MM.1S (cell line): ENCODE data around the gene SGCG.
A peak's percentile ranks its signal among the peaks of the same experiment; 100 is the strongest.

Experiments
- DNase-seq: peaks from one replicate; pipeline ENCODE4 v3.0.0-alpha.2; 2015
- H2AFZ ChIP-seq: fragments of 300-600 bp; sonication (generic); 2 replicates; pipeline ENCODE4 v1.6.0; 2016; ENCODE audit warnings: antibody characterized with exemption, low read length
- H3F3A ChIP-seq: fragments of 300-600 bp; sonication (generic); 2 replicates; pipeline ENCODE4 v1.6.1; 2016; ENCODE audit warnings: mild to moderate bottlenecking, antibody characterized with exemption, low read length, moderate library complexity, mixed read lengths; ENCODE audit not compliant: insufficient read depth
- H3K27ac ChIP-seq: fragments of 300-600 bp; sonication (generic); 2 replicates; pipeline ENCODE4 v1.5.1; 2016; ENCODE audit warnings: mild to moderate bottlenecking, low read length
- H3K27me3 ChIP-seq: fragments of 300-600 bp; sonication (generic); replicated peaks from 2 replicates; pipeline ENCODE4 v1.6.0; 2016; ENCODE audit warnings: low read length; ENCODE audit not compliant: insufficient read depth
- H3K36me3 ChIP-seq: fragments of 300-600 bp; sonication (generic); replicated peaks from 2 replicates; pipeline ENCODE4 v1.6.1; 2016; ENCODE audit warnings: mild to moderate bottlenecking, low read length, mixed read lengths; ENCODE audit not compliant: insufficient read depth
- H3K4me1 ChIP-seq: fragments of 300-600 bp; sonication (generic); 2 replicates; pipeline ENCODE4 v1.6.1; 2016; ENCODE audit warnings: low read length, mixed read lengths
- H3K4me2 ChIP-seq: fragments of 300-600 bp; sonication (generic); 2 replicates; pipeline ENCODE4 v1.6.0; 2016; ENCODE audit warnings: low read depth, low read length
- H3K4me3 ChIP-seq: fragments of 300-600 bp; sonication (generic); 2 replicates; pipeline ENCODE4 v1.5.1; 2016; ENCODE audit warnings: low read length, mixed read lengths
- H3K79me2 ChIP-seq: fragments of 300-600 bp; sonication (generic); 2 replicates; pipeline ENCODE4 v1.6.1; 2016; ENCODE audit warnings: mixed run types, low read length, mixed read lengths
- H3K9ac ChIP-seq: fragments of 300-600 bp; sonication (generic); 2 replicates; pipeline ENCODE4 v1.6.1; 2016; ENCODE audit warnings: low read length, mixed read lengths
- H3K9me2 ChIP-seq: fragments of 300-600 bp; sonication (generic); replicated peaks from 2 replicates; pipeline ENCODE4 v1.6.1; 2016; ENCODE audit warnings: mild to moderate bottlenecking, low read length, mixed read lengths; ENCODE audit not compliant: insufficient read depth
- H3K9me3 ChIP-seq: fragments of 300-600 bp; sonication (generic); replicated peaks from 2 replicates; pipeline ENCODE4 v1.6.1; 2016; ENCODE audit warnings: mild to moderate bottlenecking, low read length, mixed read lengths; ENCODE audit not compliant: insufficient read depth
- H4K20me1 ChIP-seq: fragments of 300-600 bp; sonication (generic); 2 replicates; pipeline ENCODE4 v1.6.1; 2016; ENCODE audit warnings: mild to moderate bottlenecking, low read length, moderate library complexity, mixed read lengths; ENCODE audit not compliant: insufficient read depth
- EZH2 ChIP-seq: fragments of 300-600 bp; sonication (generic); optimal IDR thresholded peaks from 2 replicates; pipeline ENCODE3; 2017; ENCODE audit warnings: low read depth, mild to moderate bottlenecking, antibody characterized with exemption, low read length, mixed read lengths
- EZH2phosphoT487 ChIP-seq: fragments of 300-600 bp; sonication (generic); IDR thresholded peaks from 2 replicates; pipeline ENCODE4 v1.6.1; 2018; ENCODE audit warnings: antibody characterized with exemption, low read length
- TF ChIP-seq, protein P1 (sequence below): fragments of 300-600 bp; sonication (generic); IDR thresholded peaks from 2 replicates; pipeline ENCODE4 v1.5.1; 2016; ENCODE audit warnings: antibody characterized with exemption, low read length, mixed read lengths

The SGCG gene

DNA sequence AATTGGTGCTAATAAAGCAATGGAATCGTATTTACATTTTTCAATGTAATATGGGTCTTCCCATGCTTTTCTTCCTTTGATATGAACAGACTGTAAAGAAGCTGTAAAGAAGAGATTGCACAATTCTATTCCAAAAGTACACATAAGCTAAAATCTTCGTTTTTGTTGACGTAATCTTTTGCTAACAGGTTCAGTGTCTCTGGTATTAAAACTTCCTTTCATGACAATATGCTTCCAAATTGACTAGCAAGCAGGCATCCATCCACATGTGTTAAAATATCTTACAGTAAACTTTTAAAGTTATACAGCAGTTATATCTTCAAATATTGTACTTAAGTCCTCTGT is 19.3 kb upstream of the SGCG start:
- Histone ChIP-seq H3K79me2 (no peaks in the 10 kb centered on the region), H3K9me3 (no peaks in the 10 kb centered on the region), H3K27me3 (no peaks in the 10 kb centered on the region), H3K9ac (no peak overlapping the region), H3K36me3 (no peaks in the 10 kb centered on the region), H3F3A (no peaks in the 10 kb centered on the region), H3K4me3 (no peak overlapping the region), H3K4me2 (no peak overlapping the region), H2AFZ (no peak overlapping the region), H3K9me2 (no peaks in the 10 kb centered on the region), H3K27ac (no peak overlapping the region), H3K4me1 (no peaks in the 10 kb centered on the region), H4K20me1 (no peaks in the 10 kb centered on the region)
- DNase-seq = no peak
- TF ChIP-seq, protein P1, sequence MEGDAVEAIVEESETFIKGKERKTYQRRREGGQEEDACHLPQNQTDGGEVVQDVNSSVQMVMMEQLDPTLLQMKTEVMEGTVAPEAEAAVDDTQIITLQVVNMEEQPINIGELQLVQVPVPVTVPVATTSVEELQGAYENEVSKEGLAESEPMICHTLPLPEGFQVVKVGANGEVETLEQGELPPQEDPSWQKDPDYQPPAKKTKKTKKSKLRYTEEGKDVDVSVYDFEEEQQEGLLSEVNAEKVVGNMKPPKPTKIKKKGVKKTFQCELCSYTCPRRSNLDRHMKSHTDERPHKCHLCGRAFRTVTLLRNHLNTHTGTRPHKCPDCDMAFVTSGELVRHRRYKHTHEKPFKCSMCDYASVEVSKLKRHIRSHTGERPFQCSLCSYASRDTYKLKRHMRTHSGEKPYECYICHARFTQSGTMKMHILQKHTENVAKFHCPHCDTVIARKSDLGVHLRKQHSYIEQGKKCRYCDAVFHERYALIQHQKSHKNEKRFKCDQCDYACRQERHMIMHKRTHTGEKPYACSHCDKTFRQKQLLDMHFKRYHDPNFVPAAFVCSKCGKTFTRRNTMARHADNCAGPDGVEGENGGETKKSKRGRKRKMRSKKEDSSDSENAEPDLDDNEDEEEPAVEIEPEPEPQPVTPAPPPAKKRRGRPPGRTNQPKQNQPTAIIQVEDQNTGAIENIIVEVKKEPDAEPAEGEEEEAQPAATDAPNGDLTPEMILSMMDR = no peak
- no peak for TF ChIP-seq EZH2phosphoT487
- TF ChIP-seq EZH2 = no peak

DNA sequence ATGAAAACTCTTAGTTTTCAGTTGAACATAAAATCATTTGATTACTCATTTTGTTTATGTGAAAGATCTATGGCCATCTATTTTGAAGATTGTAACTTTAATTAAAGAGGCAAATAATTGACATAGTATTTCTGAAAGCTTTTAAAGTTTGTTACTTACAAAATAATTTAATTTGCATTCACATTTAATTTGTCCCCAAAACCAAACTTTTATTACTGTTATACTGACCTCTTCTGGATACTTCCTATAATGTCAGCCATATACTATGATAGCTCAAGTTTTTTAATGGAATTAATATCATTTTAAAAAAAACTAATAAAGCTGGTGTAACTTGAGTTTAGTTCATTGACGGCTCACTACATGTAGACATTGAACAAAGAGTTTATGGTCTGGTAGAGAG is 4.9 kb upstream of the SGCG start:
- TF ChIP-seq EZH2phosphoT487 = no peak
- TF ChIP-seq, protein P1 = peak; percentile 24; the same call in 1 of the 2 replicates
- no peak for TF ChIP-seq EZH2
- H3K9me2 ChIP-seq = no peaks in the 10 kb centered on the region
- no peak overlapping the region for H3K4me3 ChIP-seq
- H2AFZ ChIP-seq = no peak overlapping the region
- no peaks in the 10 kb centered on the region for H3K79me2 ChIP-seq
- H3K36me3 ChIP-seq = no peaks in the 10 kb centered on the region
- no peaks in the 10 kb centered on the region for H3F3A ChIP-seq
- no peaks in the 10 kb centered on the region for H3K4me1 ChIP-seq
- no peak overlapping the region for H3K9ac ChIP-seq
- DNase-seq = no peak
- H3K4me2 ChIP-seq = no peak overlapping the region
- H3K27ac ChIP-seq = no peak overlapping the region
- no peaks in the 10 kb centered on the region for H3K9me3 ChIP-seq
- no peaks in the 10 kb centered on the region for H4K20me1 ChIP-seq
- no peaks in the 10 kb centered on the region for H3K27me3 ChIP-seq

DNA sequence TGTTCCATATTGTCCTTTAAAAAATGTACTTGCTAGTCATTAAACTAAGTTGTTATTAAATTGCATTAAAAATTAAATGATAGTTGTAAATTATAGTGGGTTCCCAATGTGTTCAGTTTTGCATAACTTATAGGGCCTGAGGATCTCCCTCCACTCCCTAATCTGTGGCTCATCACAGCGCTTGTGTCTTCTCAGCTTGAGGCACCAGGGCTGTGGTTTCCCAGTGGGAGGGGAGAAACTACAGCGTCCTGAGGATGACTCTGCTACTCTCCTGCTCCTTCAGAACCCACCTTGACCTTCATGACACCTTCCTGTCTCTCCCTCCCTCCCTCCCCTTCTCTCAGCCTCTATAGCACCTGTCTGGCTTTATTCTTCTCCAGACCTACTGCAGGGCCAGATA is 1.4 kb downstream of the SGCG start:
- H3K4me1 ChIP-seq = no peaks in the 10 kb centered on the region
- H3K4me2 ChIP-seq = no peak overlapping the region
- TF ChIP-seq, protein P1 = no peak
- TF ChIP-seq EZH2phosphoT487 = no peak
- no peak overlapping the region for H2AFZ ChIP-seq
- H3K36me3 ChIP-seq = no peaks in the 10 kb centered on the region
- no peak overlapping the region for H3K4me3 ChIP-seq
- no peak overlapping the region for H3K27ac ChIP-seq
- H3F3A ChIP-seq = no peaks in the 10 kb centered on the region
- no peaks in the 10 kb centered on the region for H4K20me1 ChIP-seq
- DNase-seq = no peak
- no peaks in the 10 kb centered on the region for H3K79me2 ChIP-seq
- H3K9me3 ChIP-seq = no peaks in the 10 kb centered on the region
- no peaks in the 10 kb centered on the region for H3K9me2 ChIP-seq
- no peak overlapping the region for H3K9ac ChIP-seq
- no peaks in the 10 kb centered on the region for H3K27me3 ChIP-seq

DNA sequence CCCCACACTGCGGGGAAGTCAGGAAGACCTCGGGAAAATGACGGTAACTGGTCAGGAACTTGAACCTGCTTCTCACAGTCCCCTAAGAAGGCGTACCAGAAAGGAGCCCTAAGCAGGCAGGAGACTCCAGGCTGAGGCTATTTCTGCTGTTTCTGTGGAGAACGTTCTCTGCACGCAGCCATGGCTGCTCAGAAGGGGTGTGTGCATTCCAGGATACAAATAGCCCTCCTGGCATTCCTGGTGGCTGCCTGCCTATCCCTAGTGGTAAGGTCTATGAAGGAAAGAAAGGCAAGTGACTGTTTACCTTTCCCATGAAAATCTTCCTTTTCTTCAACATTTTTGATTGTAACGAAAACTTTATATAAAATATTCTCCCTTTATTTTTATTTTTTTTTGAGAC is 2.5 kb downstream of the SGCG start:
- TF ChIP-seq, protein P1 = no peak
- no peak for TF ChIP-seq EZH2phosphoT487
- TF ChIP-seq EZH2 = no peak
- no peak overlapping the region for H2AFZ ChIP-seq
- H3K27me3 ChIP-seq = no peaks in the 10 kb centered on the region

More for the DNA sequence above, 2.5 kb downstream of the SGCG start:
- H3K9me2 ChIP-seq = no peaks in the 10 kb centered on the region
- H3K36me3 ChIP-seq = no peaks in the 10 kb centered on the region
- DNase-seq = no peak
- H4K20me1 ChIP-seq = no peaks in the 10 kb centered on the region
- H3F3A ChIP-seq = no peaks in the 10 kb centered on the region
- no peaks in the 10 kb centered on the region for H3K4me1 ChIP-seq
- H3K4me2 ChIP-seq = no peak overlapping the region
- H3K4me3 ChIP-seq = no peak overlapping the region
- H3K9me3 ChIP-seq = no peaks in the 10 kb centered on the region
- no peaks in the 10 kb centered on the region for H3K79me2 ChIP-seq
- H3K9ac ChIP-seq = no peak overlapping the region
- no peak overlapping the region for H3K27ac ChIP-seq
